IPS-NIHi11 (cell line): ENCODE data around the gene RRP1B.
"Not testable (repeated sequence)": the region's sequence is repeated elsewhere in the genome, so short reads cannot be mapped to it uniquely, and the experiment has no call there.

Experiments
- DNase-seq: peaks from one replicate; pipeline ENCODE4 v3.0.0; 2012; ENCODE audit warnings: mixed read lengths, low spot score

The RRP1B gene

DNA sequence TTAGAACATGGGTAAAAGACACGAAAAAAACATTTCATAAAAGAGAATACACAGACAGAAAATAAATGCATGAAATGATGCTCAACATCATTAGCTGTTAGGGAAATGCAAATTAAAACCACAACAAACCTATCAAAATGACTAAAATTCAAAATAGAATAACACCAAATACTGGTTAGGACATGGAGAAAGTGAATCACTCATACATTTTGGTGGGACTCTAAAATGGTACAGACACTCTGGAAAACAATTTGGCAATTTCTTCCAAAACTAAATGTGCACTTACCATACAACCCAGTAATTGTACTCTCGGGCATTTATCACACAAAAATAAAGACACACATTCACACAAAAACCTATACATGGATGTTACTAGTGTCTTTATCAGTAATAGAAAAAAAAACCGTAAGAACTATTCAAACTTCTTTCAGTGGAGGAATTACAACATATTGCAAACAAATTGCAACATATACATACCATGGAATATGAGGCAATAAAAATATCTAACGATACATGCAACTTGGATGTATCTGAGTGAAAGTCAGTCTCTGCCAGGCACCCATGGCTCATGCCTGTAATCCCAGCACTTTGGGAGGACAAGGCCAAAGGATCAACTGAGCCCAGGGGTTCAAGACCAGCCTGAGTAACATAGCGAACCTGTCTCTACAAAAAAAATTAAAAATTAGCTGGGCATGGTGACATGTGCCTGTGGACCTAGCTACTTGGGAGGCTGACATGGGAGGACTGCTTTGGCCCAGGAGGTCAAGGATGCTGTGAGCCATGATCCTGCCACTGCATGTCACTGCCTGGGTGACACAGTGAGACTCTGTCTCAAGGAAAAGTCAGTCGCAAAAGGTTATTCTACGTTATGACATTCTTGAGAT is 19.6 kb upstream of the RRP1B start:
- DNase-seq: no peak

DNA sequence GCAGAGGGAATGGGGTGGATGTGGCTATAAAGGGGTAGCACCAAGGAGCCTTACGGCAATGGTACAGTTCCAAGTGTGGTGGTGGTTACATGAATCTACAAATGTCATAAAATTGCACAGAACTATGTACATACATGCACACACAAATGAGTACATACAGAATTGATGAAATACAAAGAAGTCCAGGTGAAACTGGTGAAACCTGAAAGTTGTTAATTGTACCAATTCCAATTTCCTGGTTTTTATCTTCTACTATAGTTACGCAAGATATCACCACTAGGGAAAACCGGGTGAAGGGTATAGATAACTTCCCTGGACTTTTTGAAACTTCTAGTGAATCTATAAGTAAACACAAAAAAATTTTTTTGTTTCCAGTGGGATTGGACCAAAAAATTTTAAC is 19.0 kb upstream of the RRP1B start:
- no peak for DNase-seq

DNA sequence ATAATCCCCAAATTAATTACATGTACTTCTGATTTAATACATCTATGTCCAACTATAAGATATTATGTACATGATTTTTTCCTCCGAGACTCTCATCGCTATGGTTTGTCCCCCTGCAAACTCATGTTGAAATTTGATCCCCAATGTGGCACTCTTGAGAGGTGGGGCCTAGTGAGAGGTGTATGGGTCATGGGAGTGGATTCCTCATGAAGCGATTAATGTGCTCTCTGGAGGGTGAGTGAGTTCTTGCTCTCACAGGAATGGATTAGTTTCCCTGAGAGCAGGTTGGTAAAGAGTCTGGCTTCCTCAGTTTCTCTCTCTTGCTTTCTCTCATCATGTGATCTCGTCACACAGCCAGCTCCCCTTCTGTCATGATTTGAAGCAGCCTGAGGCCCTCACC is 16.2 kb upstream of the RRP1B start:
- DNase-seq: no peak

DNA sequence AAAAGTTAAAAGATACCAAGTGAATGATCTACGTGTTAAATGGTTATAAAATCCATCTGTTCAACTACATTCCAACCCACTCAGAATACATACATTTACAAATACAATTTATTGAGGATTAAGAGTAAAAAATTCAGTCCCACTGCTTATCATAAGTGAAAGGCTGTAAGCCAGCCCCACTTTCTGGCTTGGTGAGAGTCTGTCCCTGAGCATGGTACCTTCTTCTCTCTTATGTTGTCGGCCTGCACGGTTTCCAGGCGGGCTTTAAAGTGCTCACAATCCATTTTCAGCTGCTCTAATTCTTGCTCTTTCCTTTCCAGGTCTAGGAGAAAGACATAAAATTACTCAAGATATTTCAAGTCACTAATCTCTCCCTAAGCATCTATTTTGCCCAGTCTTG is 15.3 kb upstream of the RRP1B start:
- no peak for DNase-seq

DNA sequence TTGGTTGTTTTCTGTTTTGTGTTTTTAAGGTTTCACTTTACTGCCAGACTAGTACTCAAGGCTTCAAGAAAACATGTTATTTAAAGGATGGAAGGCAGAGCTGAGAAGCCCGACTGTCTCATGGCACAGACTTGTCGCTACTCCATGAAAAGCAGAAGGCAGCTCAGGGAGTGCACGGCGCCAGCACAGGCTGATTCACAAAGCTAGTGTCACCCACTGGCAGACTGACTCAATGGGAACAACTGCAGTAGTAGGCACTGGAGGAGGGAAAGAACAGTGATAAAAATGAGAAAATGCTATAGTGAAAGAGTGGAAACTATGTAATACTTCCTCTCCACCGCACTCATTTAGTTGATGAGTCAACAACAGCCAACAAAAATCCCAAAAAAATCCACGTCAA is 14.8 kb upstream of the RRP1B start:
- no peak for DNase-seq

DNA sequence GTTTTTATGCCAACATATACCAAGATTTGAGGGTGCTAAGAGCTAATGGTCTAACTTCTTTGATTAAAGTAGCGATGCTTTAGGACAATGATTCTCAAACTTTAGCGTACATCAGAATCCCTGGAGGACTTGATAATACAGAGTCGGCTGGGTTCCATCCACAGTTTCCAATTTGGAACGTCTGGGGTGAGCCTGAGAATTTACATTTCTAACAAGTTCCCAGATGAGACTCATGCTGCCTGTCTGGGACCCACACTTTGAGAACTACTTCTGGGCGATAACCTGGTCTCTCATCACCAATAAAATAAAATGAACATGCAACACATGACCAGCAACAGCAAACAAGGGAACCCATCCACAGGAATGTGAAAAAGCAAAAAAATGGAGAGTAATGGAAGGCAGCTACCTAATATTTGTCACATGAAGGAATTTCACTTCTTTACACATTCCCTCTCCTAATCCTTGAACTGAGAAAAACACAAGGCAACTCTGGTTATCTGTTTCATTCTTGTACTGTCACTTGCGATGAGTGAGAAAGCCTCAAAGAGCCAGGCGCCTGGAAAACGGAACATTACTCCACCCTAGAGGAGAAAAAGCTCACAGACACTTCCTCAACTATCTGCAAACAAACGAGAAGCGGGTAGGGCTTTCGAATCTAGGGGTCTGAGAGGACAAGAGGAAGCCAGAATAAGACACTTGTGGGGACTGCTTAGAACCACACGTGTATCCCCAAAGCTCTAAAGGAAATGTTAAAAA is 14.0 kb upstream of the RRP1B start:
- peak; percentile 24 for DNase-seq

DNA sequence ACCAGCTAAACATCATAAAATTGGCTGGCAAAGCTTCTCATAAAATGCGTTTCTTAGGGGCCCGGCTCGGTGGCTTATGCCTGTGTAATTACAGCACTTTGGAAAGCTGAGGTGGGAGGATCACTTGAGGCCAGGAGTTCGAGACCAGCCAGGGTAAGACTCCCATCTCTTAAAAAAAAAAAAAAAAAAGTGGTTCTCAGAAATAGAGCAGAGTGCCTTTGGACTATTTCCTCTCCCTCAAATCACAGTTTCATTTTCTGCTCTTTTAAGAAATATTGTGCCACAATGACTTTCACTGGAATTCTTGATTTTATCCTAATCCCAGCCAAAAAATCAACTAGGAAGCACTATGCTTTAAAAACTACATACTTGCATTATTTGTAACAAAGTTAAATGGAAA is 13.4 kb upstream of the RRP1B start:
- DNase-seq: no peak

DNA sequence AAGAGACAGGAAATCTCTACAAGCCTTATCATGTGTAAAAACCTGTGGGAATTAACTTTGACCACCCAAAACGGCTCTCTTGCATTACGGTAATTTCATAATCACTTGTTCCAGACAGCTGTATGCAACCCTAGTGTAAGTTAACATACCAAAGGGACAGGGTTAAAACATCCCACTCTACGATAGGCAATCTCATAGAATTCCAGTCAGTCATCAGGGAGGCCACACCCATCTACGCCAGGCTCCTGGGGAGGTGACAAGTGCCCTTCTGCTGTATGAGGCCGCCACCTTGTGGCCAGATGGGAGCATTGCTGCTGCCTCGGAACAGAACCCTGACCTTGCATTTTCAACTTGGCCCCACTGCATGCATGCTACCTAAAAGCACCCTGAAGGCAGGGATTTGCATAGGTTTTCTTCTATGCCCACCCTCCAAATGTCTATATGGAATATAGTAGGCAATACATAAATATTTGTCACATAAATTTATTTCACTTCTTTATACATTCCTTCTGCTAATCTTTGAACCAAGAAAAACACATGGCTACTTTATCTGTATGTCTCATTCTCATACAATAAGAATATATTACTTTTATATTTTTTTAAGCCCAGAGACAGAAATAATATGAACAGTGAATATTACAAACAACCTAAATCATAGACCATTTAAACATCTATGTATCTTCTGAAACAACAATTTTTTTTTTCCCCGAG is 12.7 kb upstream of the RRP1B start:
- DNase-seq: peak; percentile 91

DNA sequence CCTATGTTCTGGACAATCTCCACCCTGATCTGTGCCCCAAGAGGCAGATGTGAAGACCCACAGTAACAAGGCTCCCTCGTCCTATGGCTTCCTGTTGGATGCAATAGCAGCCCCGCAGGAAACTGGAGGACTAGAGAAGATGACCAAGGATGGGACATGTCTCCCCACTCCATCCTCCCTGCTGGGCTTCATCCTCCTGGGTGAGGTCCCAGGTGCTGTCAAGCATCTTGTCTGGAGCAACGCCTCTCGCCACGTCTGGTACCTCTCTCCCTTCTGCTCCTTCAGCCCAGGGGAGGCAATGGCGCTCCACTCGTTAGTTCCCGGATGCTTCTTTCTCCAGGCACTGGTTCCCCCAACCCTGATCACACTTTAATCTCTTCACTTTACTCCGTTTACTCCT is 11.2 kb upstream of the RRP1B start:
- DNase-seq: no peak

DNA sequence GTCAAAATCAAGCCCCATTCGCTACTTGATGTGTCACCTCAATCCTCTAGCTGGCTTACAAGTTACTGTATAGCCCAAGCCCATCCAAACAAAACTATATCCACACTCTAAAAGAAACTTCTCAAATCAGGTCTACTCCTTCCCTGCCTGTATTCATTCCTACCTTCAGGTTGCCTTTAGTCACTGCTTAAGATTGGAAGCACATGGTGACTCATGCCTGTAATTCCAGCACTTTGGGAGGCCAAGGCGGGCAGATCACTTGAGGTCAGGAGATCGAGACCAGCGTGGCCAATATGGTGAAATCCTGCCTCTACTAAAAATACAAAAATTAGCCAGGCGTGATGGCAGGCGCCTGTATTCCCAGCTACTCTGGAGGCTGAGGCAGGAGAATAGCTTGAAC is 7.4 kb upstream of the RRP1B start:
- DNase-seq: not testable (repeated sequence)

DNA sequence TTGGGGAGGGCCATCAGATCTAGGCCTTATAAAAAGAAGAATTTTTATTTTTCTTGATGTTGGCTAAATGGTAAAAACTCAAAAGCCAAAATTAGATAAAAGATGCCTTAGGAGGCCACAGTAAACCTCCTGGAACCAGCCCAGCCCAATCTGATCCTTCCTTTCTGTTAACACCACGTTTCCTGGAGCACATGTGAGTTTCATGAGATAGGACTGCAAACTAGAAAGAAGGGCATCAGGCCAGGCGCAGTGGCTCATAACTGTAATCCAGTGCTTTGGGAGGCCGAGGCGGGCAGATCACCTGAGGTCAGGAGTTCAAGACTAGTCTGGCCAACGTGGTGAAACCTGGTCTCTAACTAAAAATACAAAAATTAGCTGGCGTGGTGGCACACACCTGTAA is 6.7 kb upstream of the RRP1B start:
- DNase-seq: no peak

DNA sequence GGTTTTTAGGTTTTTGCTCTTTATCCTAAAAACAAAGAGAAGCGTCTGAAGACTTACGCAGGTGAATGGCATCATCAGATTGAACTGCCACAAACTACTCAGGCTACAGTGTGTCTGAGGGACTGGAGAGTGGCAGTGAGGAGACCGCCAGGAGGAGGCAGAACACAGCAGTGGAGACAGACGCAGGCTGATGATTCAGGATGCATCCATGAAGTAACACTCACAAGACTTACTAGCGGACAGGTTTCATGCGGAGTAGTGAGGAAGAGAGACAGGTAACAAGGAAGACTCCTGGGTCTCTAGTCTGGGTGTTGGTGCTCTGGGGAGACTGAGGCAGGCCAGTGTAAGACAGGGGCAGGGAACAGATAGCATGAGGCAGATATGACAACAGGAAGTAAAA is 5.7 kb upstream of the RRP1B start:
- DNase-seq: no peak

DNA sequence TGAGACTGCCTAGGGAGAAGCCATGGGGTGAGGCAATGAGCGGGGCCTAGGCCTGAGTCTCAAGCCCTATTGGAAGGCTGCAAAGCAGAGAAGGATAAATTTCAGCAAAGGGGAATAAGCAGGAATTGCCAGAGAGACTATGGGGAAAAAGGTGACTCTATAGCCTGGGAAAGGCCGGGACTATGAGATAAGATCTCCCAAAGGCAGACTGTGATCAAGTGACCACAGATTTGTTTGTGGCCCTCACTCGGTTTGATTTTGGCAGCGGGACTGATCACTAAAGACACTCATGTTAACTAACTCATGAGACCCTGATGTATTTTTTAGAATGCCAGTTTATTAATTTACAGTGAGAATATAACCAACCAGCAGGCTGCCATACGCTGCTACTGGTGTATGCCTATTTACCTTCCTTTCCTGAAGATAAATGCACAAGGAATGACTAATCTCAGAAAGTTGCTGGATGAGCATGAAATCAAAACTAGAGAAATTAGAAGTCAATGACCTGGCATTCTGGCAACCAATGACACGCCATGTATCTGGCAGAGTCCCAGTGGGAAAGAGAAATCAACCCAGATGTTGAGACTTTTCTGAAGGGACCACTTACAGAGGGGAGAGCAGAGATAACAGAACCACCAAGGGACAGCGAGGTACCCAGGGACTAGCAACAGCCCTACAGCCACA is 4.4 kb upstream of the RRP1B start:
- no peak for DNase-seq

DNA sequence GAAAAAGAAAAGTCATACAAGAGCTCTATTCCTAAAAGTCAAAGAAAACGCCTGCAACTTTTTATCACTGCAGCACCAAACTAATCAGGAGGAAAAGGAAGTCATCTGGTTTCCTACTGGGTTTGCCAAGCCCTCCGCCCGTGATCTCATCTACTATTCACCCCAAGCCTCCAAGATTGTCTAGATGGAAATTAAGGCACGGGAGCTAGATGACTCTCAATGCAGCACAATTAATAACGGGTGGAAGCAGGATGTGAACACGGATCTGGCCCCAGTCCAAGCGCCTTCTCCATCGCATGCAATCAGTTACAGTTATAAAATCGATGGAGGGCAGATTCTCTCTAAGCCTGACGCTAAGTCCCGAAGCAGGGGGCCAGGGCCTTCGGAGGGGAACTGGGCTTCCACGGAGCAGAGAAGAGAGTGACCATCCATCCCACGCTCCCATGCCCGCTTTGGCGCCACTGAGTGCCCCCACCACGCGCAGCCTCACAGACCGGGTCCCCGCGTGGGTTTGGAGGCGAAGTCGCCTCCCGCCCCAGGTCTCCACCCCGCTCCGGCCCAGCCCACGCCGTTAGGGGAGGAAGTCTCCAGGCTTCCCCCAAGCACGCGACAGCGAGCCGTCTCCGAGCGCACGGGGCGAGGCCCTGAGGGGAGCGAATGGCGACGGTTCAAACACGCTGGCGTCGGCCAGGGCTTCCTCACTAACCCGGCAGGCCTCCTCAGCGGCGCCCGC is 1.8 kb upstream of the RRP1B start:
- DNase-seq: no peak

DNA sequence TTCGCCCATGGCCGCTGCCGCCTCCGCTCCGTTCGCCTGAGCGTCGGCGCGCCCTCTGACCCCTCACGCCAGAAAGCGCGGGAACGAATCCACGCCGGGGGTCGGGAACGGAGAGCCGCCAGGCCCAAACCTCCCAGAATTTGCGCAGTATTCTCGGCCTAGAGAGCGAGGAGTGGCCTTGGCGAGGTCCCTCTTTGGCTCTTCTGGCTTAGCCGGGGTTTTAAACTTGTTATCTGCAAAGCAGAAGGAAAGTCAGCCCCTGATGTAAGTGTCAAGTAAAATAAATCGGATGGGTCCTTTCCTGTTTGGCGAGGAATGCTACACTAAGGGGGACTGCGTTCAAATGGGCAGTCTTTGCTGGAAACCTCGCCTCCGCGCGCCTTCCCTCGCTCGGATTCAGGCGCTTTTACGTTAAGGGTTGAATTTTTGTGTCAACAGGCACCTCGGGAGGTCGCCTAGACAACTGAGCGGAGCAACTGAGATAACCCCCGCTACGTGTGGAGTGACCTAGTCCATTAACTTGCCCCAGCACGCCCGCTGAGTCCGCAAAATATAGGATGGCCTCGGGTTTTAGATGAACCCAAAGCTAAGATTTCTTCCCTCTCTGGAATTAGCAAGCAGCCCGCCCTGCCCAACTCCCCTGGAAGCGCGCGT is 1.1 kb upstream of the RRP1B start:
- DNase-seq: no peak

DNA sequence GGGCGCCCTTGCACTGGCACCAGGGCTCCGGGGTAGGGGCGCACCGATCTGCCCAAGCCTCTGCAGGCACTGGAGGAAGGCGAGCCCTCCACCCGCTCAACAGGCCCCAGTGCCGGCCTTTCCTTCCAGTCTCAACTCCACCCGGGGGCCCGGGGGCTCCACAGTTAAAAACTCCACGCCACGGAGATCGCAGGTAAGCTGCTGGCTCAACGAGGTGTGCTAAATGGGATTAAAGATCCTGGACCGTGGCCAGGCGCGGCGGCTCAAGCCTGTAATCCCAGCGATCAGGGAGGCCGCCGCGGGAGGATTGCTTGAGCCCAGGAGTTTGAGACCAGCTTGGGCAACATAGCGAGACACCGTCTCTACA is 608 bp upstream of the RRP1B start:
- DNase-seq: peak; percentile 18

DNA sequence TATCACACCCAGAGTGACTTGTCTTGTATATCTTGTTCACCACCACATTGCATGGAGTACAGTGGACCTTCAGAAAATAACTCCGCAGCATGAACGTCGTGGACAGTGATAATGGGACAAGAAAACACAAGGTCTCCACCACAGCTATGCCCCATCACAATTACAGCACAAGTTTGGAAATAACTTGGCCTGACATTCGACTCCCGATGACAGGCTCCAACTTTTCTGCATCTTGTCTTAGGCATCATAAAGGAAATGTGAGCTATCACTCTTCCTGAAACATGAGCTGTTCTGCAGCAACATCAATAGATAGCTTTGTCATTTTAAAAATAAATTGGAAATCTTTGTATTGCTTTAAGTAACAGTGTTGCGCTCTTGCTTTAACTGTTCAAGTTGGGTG is 2.9 kb downstream of the RRP1B start:
- DNase-seq: no peak

DNA sequence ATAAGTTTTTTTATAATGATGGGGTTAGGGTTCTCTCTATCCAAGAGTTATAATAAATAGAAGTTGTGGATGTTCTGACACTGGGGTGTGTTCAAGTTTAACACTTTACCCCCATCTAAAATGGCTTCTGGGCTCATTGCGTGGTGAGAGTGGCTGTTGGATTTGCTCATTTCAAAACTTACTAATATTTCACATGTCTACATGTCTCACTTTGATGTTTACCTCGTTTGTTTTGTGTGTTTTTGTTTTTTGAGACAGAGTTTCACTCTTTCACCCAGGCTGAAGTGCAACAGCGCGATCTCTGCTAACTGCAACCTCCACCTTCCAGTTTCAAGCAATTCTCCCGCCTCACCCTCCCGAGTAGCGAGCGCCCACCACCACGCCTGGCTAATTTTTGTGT is 3.7 kb downstream of the RRP1B start:
- DNase-seq: no peak

DNA sequence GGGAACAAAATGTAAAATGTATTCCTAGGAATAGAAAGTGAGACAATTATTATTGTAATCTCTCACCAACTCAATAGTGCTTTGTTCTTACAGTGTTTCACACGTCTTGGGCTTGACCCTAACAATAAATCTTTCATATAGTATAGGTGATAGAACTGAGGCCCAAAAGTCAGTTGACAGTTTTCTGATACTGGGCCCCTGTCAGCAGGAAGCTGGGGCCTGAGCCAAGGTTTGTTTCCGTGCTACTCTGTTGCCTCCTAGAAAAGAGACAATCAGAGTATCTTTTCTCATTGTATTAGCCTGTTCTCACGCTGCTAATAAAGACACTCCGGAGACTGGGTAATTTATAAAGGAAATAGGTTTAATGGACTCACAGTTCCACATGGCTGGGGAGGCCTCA is 5.0 kb downstream of the RRP1B start:
- no peak for DNase-seq

DNA sequence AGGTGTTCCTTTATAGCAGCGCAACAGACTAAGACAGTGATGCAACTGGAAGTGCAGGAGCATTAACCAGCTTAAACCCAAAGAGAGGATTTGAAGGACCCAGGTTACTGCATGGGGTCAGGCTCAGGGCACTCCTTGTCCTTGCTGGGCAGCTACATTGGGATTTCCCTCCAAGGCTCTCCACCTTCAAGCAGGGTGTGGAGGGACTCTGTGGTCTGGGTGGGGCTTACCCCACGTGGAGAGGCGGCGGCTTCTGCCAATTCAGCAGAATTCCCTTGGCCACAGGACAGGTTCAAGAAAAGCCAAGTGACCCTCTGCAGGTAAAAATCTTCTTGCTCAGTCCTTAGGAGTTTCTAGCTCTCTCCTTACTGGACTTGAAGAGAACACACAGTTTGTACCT is 6.5 kb downstream of the RRP1B start:
- no peak for DNase-seq
